GM18508 (cell line): Measurements from ENCODE around the gene RNASET2.
"Not testable (repeated sequence)": the region's sequence is repeated elsewhere in the genome, so short reads cannot be mapped to it uniquely, and the experiment has no call there.

Source experiments
- ATAC-seq: cut with Tn5 transposase; IDR thresholded peaks from one replicate; pipeline ENCODE4 v1.9.1; 2021; ENCODE audit warnings: moderate number of reproducible peaks; ENCODE audit not compliant: insufficient read depth, unreplicated experiment

RNASET2 gene

GRCh38 chr6:166929542-166930189, 26.7 kb downstream of the RNASET2 start:
- no peak for ATAC-seq

- no peak for ATAC-seq
Measured at GRCh38 chr6:166928644-166929541, 27.5 kb downstream of the RNASET2 start.

- no peak for ATAC-seq
Measured at GRCh38 chr6:166927935-166928643, 28.3 kb downstream of the RNASET2 start.

GRCh38 chr6:166927240-166927934, 29.0 kb downstream of the RNASET2 start:
- ATAC-seq = no peak

- no peak for ATAC-seq
Measured at GRCh38 chr6:166926748-166927147, 29.6 kb downstream of the RNASET2 start.

GRCh38 chr6:166925141-166925996, 31.0 kb downstream of the RNASET2 start:
- no peak for ATAC-seq

- no peak for ATAC-seq
Measured at GRCh38 chr6:166924531-166924930, 31.8 kb downstream of the RNASET2 start.

GRCh38 chr6:166922937-166923336, 33.4 kb downstream of the RNASET2 start:
- no peak for ATAC-seq

GRCh38 chr6:166921570-166921969, 34.8 kb downstream of the RNASET2 start:
- ATAC-seq = no peak

GRCh38 chr6:166916824-166917223, 39.5 kb downstream of the RNASET2 start:
- ATAC-seq = no peak

GRCh38 chr6:166915484-166915883, 40.9 kb downstream of the RNASET2 start:
- ATAC-seq = not testable (repeated sequence)

GRCh38 chr6:166914952-166915351, 41.4 kb downstream of the RNASET2 start:
- ATAC-seq = not testable (repeated sequence)

GRCh38 chr6:166911248-166911677, 45.1 kb downstream of the RNASET2 start:
- ATAC-seq = no peak

GRCh38 chr6:166910601-166911000, 45.7 kb downstream of the RNASET2 start:
- no peak for ATAC-seq

GRCh38 chr6:166908811-166909210, 47.5 kb downstream of the RNASET2 start:
- no peak for ATAC-seq

- ATAC-seq = no peak
Measured at GRCh38 chr6:166907871-166908806, 48.2 kb downstream of the RNASET2 start.

- ATAC-seq = peak; percentile 84
Measured at GRCh38 chr6:166907373-166907841, 48.9 kb downstream of the RNASET2 start.

GRCh38 chr6:166906376-166907044, 49.8 kb downstream of the RNASET2 start:
- no peak for ATAC-seq
